Subcutaneous adipose tissue (tissue), 4 donors: ENCODE data around the gene TPPP2. TPM values are rescaled to one million over a fixed set of nuclear protein-coding genes. Genes with fewer than 3 reads are reported as not detected.

Experiments
- CTCF ChIP-seq: fragments of 450-650 bp; IDR thresholded peaks from one replicate; pipeline ENCODE4 v1.5.1; 2016; ENCODE audit warnings: low read depth, mild to moderate bottlenecking, control low read depth, antibody characterized with exemption, moderate library complexity
- total RNA-seq, 4 donors: library from RNA; depleted of rRNA; stranded (reverse); fragments of >200 nt; gene quantifications; one replicate each; pipeline ENCODE4 v1.1.0, GENCODE V29; 2016

The TPPP2 gene
- total RNA-seq, 4 donors from 2014 or later = not detected

- no peak for TF ChIP-seq CTCF
Measured at GRCh38 chr14:21041676-21042433, 11.8 kb downstream of the TPPP2 start, which contains the start of gene RNASE7. Gene RNASE7, plus strand, starts transcription at chr14:21042362. Its CDS starts 631 bp downstream, at chr14:21042993.

DNA sequence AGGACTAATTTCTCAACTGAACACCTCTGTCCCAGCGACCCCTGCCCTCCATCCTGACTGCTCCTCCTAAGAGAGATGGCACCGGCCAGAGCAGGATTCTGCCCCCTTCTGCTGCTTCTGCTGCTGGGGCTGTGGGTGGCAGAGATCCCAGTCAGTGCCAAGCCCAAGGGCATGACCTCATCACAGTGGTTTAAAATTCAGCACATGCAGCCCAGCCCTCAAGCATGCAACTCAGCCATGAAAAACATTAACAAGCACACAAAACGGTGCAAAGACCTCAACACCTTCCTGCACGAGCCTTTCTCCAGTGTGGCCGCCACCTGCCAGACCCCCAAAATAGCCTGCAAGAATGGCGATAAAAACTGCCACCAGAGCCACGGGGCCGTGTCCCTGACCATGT lies 12.9 kb downstream of the TPPP2 start:
- no peak for TF ChIP-seq CTCF

DNA sequence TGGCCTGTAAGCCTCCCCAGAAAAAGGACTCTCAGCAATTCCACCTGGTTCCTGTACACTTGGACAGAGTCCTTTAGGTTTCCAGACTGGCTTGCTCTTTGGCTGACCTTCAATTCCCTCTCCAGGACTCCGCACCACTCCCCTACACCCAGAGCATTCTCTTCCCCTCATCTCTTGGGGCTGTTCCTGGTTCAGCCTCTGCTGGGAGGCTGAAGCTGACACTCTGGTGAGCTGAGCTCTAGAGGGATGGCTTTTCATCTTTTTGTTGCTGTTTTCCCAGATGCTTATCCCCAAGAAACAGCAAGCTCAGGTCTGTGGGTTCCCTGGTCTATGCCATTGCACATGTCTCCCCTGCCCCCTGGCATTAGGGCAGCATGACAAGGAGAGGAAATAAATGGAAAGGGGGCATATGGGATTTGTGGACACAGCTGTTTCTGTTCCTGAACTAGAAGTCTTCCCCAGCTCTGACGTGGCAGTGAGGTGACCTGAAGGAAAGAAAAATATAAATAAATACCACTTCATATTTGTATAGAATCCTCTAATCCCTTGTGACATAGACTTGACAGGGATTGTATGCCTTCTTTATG lies 13.5 kb downstream of the TPPP2 start:
- TF ChIP-seq CTCF = no peak

DNA sequence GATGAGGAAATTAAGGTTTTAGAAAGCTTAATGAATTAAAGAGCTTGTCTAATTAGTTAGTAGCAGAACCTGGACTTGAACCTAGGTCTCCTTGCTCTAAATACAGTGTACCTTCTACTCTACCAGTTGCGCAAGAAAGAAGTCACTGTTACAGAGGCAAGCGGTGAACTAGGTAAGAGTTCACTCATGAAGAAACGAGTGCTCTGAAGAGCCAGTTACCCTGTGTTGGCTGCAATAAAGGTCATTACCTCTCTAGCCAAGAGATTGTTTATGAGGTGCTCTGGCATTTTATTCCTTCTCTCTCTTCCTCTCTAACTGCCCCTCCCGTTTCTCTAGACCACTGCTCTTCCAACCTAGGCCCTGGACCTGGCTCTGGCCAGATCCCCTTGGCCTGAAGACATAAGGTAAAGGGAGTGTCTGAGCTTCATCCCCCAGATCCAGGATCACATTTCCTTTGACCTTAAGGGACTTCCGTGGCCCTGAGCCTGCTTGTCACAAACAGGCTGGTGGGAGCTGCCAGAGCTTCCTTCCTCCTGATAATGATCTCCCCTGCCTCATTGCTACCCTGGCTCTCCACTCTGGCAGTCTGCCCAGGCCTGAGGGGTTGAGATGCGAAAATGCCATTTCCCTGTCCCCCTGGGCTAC lies 14.1 kb downstream of the TPPP2 start:
- no peak for TF ChIP-seq CTCF

DNA sequence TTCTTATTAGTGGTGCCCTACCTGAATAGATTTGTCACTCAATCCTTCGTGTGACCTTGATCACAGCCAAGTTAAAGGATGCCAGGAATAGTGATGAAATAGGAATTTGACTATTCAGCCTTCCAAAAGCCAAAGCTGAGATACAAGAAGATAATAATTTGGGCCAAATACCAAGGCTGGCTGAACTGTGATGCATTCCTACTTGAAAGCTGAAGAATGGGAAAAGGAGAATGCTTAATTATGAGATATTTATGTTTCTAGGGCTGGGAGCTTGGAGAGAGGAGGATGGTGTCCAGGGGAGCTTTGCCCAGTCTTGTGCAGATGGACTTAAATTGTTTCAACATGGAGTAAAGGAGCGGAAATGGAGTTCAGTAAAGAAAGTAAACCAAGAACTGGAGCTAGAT lies 17.4 kb downstream of the TPPP2 start:
- TF ChIP-seq CTCF = no peak

DNA sequence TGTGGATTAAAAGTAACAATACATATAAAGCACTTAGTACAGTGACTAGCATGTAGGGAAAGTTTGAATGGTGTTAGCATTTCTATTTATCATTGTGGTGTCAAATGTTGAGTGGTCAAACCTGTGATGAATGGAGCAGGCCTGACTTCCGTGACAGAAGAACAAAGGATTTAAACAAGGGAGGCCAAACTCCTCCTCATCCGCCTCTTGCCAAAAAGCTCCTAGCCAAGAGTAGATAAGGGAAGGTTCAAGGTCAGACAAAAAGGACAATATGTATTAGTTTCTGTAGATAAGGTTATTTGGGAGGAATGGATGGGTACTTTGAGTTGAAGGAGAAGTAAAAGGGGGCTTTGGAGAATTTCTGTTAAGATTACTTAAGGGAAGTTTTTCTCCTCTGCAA lies 18.6 kb downstream of the TPPP2 start:
- TF ChIP-seq CTCF = no peak

DNA sequence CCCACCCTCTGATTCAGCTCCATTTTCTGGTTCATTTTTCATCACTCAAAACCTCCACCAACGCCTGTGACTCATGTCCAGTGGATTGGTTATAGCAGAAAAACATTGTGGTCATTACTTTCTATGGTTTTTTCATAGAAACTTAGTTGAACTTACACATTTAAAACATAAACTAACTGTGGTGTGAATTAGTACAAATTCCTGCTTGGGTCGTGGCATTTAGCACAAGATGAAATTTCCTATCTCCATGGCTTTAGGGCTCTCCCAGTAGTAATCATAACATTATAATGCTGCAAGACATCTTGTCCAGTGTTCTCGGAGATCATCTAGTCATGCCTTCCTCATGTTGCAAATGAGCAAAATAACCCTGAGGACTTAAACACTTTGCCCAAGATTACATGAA lies 19.3 kb downstream of the TPPP2 start:
- no peak for TF ChIP-seq CTCF
